MM.1S (cell line): ENCODE measurements around the gene SLC9A2.

Experiments used
- DNase-seq: peaks from one replicate; pipeline ENCODE4 v3.0.0-alpha.2; 2015
- H2AFZ ChIP-seq: fragments of 300-600 bp; sonication (generic); 2 replicates; pipeline ENCODE4 v1.6.0; 2016; ENCODE audit warnings: antibody characterized with exemption, low read length
- H3F3A ChIP-seq: fragments of 300-600 bp; sonication (generic); 2 replicates; pipeline ENCODE4 v1.6.1; 2016; ENCODE audit warnings: mild to moderate bottlenecking, antibody characterized with exemption, low read length, moderate library complexity, mixed read lengths; ENCODE audit not compliant: insufficient read depth
- H3K27ac ChIP-seq: fragments of 300-600 bp; sonication (generic); 2 replicates; pipeline ENCODE4 v1.5.1; 2016; ENCODE audit warnings: mild to moderate bottlenecking, low read length
- H3K27me3 ChIP-seq: fragments of 300-600 bp; sonication (generic); replicated peaks from 2 replicates; pipeline ENCODE4 v1.6.0; 2016; ENCODE audit warnings: low read length; ENCODE audit not compliant: insufficient read depth
- H3K36me3 ChIP-seq: fragments of 300-600 bp; sonication (generic); replicated peaks from 2 replicates; pipeline ENCODE4 v1.6.1; 2016; ENCODE audit warnings: mild to moderate bottlenecking, low read length, mixed read lengths; ENCODE audit not compliant: insufficient read depth
- H3K4me1 ChIP-seq: fragments of 300-600 bp; sonication (generic); 2 replicates; pipeline ENCODE4 v1.6.1; 2016; ENCODE audit warnings: low read length, mixed read lengths
- H3K4me2 ChIP-seq: fragments of 300-600 bp; sonication (generic); 2 replicates; pipeline ENCODE4 v1.6.0; 2016; ENCODE audit warnings: low read depth, low read length
- H3K4me3 ChIP-seq: fragments of 300-600 bp; sonication (generic); 2 replicates; pipeline ENCODE4 v1.5.1; 2016; ENCODE audit warnings: low read length, mixed read lengths
- H3K79me2 ChIP-seq: fragments of 300-600 bp; sonication (generic); 2 replicates; pipeline ENCODE4 v1.6.1; 2016; ENCODE audit warnings: mixed run types, low read length, mixed read lengths
- H3K9ac ChIP-seq: fragments of 300-600 bp; sonication (generic); 2 replicates; pipeline ENCODE4 v1.6.1; 2016; ENCODE audit warnings: low read length, mixed read lengths
- H3K9me2 ChIP-seq: fragments of 300-600 bp; sonication (generic); replicated peaks from 2 replicates; pipeline ENCODE4 v1.6.1; 2016; ENCODE audit warnings: mild to moderate bottlenecking, low read length, mixed read lengths; ENCODE audit not compliant: insufficient read depth
- H3K9me3 ChIP-seq: fragments of 300-600 bp; sonication (generic); replicated peaks from 2 replicates; pipeline ENCODE4 v1.6.1; 2016; ENCODE audit warnings: mild to moderate bottlenecking, low read length, mixed read lengths; ENCODE audit not compliant: insufficient read depth
- H4K20me1 ChIP-seq: fragments of 300-600 bp; sonication (generic); 2 replicates; pipeline ENCODE4 v1.6.1; 2016; ENCODE audit warnings: mild to moderate bottlenecking, low read length, moderate library complexity, mixed read lengths; ENCODE audit not compliant: insufficient read depth
- EZH2 ChIP-seq: fragments of 300-600 bp; sonication (generic); optimal IDR thresholded peaks from 2 replicates; pipeline ENCODE3; 2017; ENCODE audit warnings: low read depth, mild to moderate bottlenecking, antibody characterized with exemption, low read length, mixed read lengths
- EZH2phosphoT487 ChIP-seq: fragments of 300-600 bp; sonication (generic); IDR thresholded peaks from 2 replicates; pipeline ENCODE4 v1.6.1; 2018; ENCODE audit warnings: antibody characterized with exemption, low read length
- TF ChIP-seq, protein P1 (sequence below): fragments of 300-600 bp; sonication (generic); IDR thresholded peaks from 2 replicates; pipeline ENCODE4 v1.5.1; 2016; ENCODE audit warnings: antibody characterized with exemption, low read length, mixed read lengths

SLC9A2 gene

DNA sequence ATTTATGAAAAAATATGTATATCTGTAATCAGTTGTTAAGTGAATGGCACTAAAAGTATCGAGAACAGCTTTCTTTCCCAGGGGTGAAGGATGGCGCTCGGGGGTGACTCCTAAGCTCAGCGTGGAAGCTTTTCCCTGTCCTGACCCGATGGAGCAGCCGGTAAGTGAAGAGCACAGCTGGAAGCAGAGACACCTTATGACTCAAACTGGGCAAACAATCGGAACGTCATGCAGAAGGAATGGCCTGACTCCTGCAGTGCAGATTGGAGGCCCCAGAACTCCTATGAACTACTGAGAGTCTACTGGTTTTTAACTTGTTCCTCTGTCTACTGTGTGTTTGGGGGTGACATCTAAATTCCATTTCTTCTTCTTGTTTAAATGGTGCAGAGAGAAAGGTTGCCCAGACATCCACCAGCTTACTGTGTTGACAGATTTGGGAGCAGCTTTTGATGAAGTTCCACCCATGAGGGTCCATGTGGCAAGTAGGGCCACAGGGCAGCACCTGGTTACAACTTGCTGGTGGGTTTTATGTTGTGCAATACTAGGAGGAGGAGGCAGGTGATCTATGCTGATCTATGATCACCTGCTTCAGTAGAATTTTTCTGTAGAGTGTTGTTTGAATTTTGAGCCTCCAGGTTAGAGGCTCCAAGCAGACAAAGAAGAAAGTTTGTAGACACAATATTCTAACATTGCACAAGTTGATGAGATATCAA is 89.7 kb downstream of the SLC9A2 start:
- no peaks in the 10 kb centered on the region for H3F3A ChIP-seq
- no peaks in the 10 kb centered on the region for H3K79me2 ChIP-seq
- H3K9ac ChIP-seq: no peak overlapping the region
- no peak overlapping the region for H3K4me2 ChIP-seq
- H3K36me3 ChIP-seq: no peaks in the 10 kb centered on the region
- H3K27me3 ChIP-seq: no peaks in the 10 kb centered on the region
- no peak overlapping the region for H2AFZ ChIP-seq
- no peaks in the 10 kb centered on the region for H3K9me2 ChIP-seq
- H4K20me1 ChIP-seq: no peaks in the 10 kb centered on the region
- TF ChIP-seq EZH2 (no peak), EZH2phosphoT487 (no peak)
- TF ChIP-seq, protein P1, sequence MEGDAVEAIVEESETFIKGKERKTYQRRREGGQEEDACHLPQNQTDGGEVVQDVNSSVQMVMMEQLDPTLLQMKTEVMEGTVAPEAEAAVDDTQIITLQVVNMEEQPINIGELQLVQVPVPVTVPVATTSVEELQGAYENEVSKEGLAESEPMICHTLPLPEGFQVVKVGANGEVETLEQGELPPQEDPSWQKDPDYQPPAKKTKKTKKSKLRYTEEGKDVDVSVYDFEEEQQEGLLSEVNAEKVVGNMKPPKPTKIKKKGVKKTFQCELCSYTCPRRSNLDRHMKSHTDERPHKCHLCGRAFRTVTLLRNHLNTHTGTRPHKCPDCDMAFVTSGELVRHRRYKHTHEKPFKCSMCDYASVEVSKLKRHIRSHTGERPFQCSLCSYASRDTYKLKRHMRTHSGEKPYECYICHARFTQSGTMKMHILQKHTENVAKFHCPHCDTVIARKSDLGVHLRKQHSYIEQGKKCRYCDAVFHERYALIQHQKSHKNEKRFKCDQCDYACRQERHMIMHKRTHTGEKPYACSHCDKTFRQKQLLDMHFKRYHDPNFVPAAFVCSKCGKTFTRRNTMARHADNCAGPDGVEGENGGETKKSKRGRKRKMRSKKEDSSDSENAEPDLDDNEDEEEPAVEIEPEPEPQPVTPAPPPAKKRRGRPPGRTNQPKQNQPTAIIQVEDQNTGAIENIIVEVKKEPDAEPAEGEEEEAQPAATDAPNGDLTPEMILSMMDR: no peak
- no peak overlapping the region for H3K27ac ChIP-seq
- H3K9me3 ChIP-seq: no peaks in the 10 kb centered on the region
- no peak overlapping the region for H3K4me3 ChIP-seq
- no peaks in the 10 kb centered on the region for H3K4me1 ChIP-seq
- no peak for DNase-seq

DNA sequence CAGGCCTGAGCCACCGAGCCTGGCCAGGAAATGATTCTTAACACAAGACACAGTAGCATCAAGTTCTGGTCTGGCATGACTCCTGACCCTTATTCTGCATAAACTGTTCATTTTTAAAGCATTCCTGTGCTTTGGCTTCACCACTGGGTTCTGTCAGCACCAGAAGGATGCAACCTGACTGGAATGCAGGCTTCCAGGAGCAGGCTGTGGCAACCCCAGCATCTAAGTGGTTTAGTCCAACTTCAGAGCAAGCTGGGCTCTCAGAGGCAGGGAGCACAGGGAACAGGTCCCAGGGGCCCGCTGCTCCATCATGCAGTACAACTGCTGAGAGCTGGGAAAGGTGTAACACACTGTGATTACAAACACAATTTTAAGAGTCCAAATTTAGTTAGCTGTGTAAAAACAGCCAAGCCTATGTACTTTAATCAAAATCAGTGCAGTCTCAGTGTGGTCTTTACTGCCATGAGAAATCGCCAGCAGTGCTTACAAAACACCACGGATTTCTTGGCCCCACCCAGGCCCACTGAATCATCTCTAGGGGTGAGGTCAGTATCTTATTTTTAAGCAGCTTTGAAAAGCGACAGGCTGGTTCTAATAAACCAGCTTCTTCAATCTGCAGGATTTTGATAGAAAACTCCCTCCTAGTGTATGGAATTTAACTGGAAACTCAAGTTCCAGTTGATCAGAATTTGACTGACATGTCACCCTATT is 98.1 kb downstream of the SLC9A2 start:
- no peak for TF ChIP-seq EZH2phosphoT487
- TF ChIP-seq EZH2: no peak
- no peaks in the 10 kb centered on the region for H3K9me3 ChIP-seq
- H3K9ac ChIP-seq: no peak overlapping the region
- no peaks in the 10 kb centered on the region for H3K79me2 ChIP-seq
- H3K4me3 ChIP-seq: no peak overlapping the region
- no peaks in the 10 kb centered on the region for H3K27me3 ChIP-seq
- 0 out of 2 replicates have a peak, but pooled peaks cover 3% of the 10 kb centered on the region for H3K36me3 ChIP-seq
- DNase-seq: no peak
- H3K9me2 ChIP-seq: no peaks in the 10 kb centered on the region
- H3F3A ChIP-seq: no peaks in the 10 kb centered on the region
- no peaks in the 10 kb centered on the region for H4K20me1 ChIP-seq
- H2AFZ ChIP-seq: no peak overlapping the region
- no peak overlapping the region for H3K4me2 ChIP-seq
- no peak overlapping the region for H3K27ac ChIP-seq
- peaks cover 5% of the 10 kb centered on the region; the same call in 1 of the 2 replicates for H3K4me1 ChIP-seq

DNA sequence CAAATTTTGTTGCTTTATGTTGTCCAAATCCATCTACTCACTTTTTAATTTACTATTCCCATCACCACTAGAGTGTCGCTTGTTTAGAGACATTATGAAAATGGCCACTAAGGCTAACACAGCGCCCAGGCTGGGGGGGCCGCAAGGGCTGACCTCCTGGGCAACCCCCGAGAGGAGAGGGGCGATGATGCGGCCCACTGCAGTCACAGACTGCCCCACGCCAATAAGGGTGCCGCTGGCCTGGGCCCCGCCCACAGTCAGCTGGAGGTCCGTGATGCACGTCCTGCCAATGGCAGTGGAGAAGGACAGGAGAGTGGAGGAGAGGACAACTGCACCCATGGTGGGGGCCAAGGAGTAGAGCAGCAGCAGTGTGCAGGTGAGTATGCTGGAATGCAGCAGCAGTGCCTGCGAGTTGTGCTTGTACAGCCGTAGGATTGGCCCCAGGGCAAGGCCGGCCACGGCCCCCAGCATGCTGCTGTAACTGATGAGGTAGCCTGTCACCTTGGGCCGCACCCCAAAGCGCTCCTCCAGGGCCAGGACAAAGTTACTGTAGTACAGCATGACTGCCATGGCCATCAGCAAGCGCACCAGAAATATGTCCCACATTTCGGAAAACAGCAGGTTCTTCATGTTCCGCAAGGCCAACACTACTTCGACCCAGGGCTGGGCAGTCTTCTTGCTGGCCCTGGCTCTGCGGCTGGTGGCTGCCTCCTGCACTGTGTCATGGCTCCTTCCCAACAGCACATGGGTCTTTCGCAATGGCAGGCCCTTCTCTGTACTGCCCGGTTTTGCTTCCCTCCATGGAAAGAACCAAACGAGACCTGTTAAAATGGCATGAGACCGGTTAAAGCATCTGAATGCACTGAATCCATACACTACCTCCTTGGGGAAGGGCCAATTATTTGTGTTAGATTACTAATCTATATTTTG is 99.3 kb downstream of the SLC9A2 start:
- H3K27ac ChIP-seq: no peak overlapping the region
- H3K9me3 ChIP-seq: no peaks in the 10 kb centered on the region
- no peak for DNase-seq
- no peak overlapping the region for H2AFZ ChIP-seq
- no peak overlapping the region for H3K4me3 ChIP-seq
- no peak overlapping the region for H3K4me2 ChIP-seq
- 0 out of 2 replicates have a peak, but pooled peaks cover 3% of the 10 kb centered on the region for H3K36me3 ChIP-seq
- H3F3A ChIP-seq: no peaks in the 10 kb centered on the region
- no peaks in the 10 kb centered on the region for H4K20me1 ChIP-seq
- H3K9ac ChIP-seq: no peak overlapping the region
- no peaks in the 10 kb centered on the region for H3K9me2 ChIP-seq
- peaks cover 14% of the 10 kb centered on the region for H3K4me1 ChIP-seq
- H3K79me2 ChIP-seq: no peaks in the 10 kb centered on the region
- no peaks in the 10 kb centered on the region for H3K27me3 ChIP-seq
- TF ChIP-seq, protein P1: no peak
- TF ChIP-seq EZH2phosphoT487 (no peak), EZH2 (no peak)
